WTC11 (cell line): ENCODE data around the gene KCNQ4.

ENCODE experiments used
- AR ChIP-seq: fragments of 250-450 bp; sonication (Bioruptor Pico); IDR thresholded peaks from 2 replicates; pipeline ENCODE4 v1.9.0; 2021; ENCODE audit warnings: mild to moderate bottlenecking
- ATF3 ChIP-seq: sonication (generic); formaldehyde crosslinking; conservative IDR thresholded peaks from 2 replicates; pipeline ENCODE4 v1.8.1; 2022; ENCODE audit warnings: mild to moderate bottlenecking, missing genetic modification reagents
- CTCF ChIP-seq: fragments of 200-600 bp; IDR thresholded peaks from 2 replicates; pipeline ENCODE4 v1.8.0; 2022; ENCODE audit warnings: antibody characterized with exemption
- EMX1 ChIP-seq: fragments of 250-450 bp; sonication (Bioruptor Pico); IDR thresholded peaks from 2 replicates; pipeline ENCODE4 v1.8.0; 2021; ENCODE audit warnings: mild to moderate bottlenecking
- ETV6 ChIP-seq: sonication (generic); formaldehyde crosslinking; IDR thresholded peaks from 2 replicates; pipeline ENCODE4 v1.8.1; 2022; ENCODE audit warnings: mild to moderate bottlenecking, missing genetic modification reagents
- IRF1 ChIP-seq: sonication (generic); formaldehyde crosslinking; IDR thresholded peaks from 2 replicates; pipeline ENCODE4 v1.8.0; 2023; ENCODE audit warnings: missing genetic modification reagents
- RELA ChIP-seq: sonication (generic); formaldehyde crosslinking; IDR thresholded peaks from 2 replicates; pipeline ENCODE4 v1.8.1; 2022; ENCODE audit warnings: missing genetic modification reagents, mild to moderate bottlenecking, borderline replicate concordance
- SP1 ChIP-seq: sonication (generic); formaldehyde crosslinking; conservative IDR thresholded peaks from 2 replicates; pipeline ENCODE4 v1.8.1; 2022; ENCODE audit warnings: missing genetic modification reagents
- USF2 ChIP-seq: sonication (generic); formaldehyde crosslinking; IDR thresholded peaks from 2 replicates; pipeline ENCODE4 v1.8.1; 2023; ENCODE audit warnings: mild to moderate bottlenecking, missing genetic modification reagents, moderate library complexity
- ZBTB43 ChIP-seq: sonication (generic); formaldehyde crosslinking; IDR thresholded peaks from 2 replicates; pipeline ENCODE4 v1.8.1; 2023; ENCODE audit warnings: mild to moderate bottlenecking, missing genetic modification reagents
- ZNF121 ChIP-seq: sonication (generic); formaldehyde crosslinking; IDR thresholded peaks from 2 replicates; pipeline ENCODE4 v1.8.0; 2023; ENCODE audit warnings: missing genetic modification reagents
- ZNF263 ChIP-seq: sonication (generic); formaldehyde crosslinking; IDR thresholded peaks from 2 replicates; pipeline ENCODE4 v1.8.1; 2022; ENCODE audit warnings: low read depth, mild to moderate bottlenecking, moderate library complexity, missing genetic modification reagents
- ZNF532 ChIP-seq: fragments of 250-450 bp; sonication (Bioruptor Pico); IDR thresholded peaks from 2 replicates; pipeline ENCODE4 v1.9.0; 2021; ENCODE audit warnings: mild to moderate bottlenecking, borderline replicate concordance

- TF ChIP-seq ZBTB43 (CRISPR knock-in tag) (no peak), CTCF (no peak), ZNF121 (CRISPR knock-in tag) (no peak), SP1 (CRISPR knock-in tag) (no peak), EMX1 (CRISPR knock-in tag) (no peak), ZNF532 (CRISPR knock-in tag) (no peak), ZNF263 (CRISPR knock-in tag) (no peak), ATF3 (no peak), USF2 (CRISPR knock-in tag) (no peak), RELA (CRISPR knock-in tag) (no peak), AR (CRISPR knock-in tag) (no peak), IRF1 (no peak), ETV6 (CRISPR knock-in tag) (no peak)
Measured at GRCh38 chr1:40834968-40835545, 51.5 kb downstream of the KCNQ4 start.
